ENCODE measurements around the gene ADGRG3. TPM values are rescaled to one million over a fixed set of nuclear protein-coding genes. Genes with fewer than 3 reads are reported as not detected.

Gene ADGRG3
- total RNA-seq, 1 donor from 2014 or later = not detected

- H3K36me3 Mint-ChIP-seq (ENCODE audit: unreplicated experiment) = no peaks in the 10 kb centered on the region
- TF ChIP-seq CTCF (IDR thresholded peaks at IDR 0.05) = no peak
- no peaks in the 10 kb centered on the region for H3K27me3 Mint-ChIP-seq (ENCODE audit: unreplicated experiment)
- peak overlapping the region; percentile 67 for H3K4me3 Mint-ChIP-seq (ENCODE audit: unreplicated experiment)
- H3K9me3 Mint-ChIP-seq (ENCODE audit: unreplicated experiment) = no peaks in the 10 kb centered on the region
- H3K27ac Mint-ChIP-seq (ENCODE audit: unreplicated experiment) = peak overlapping the region; percentile 98
- DNase-seq (ENCODE audit: extremely low spot score, unreplicated experiment) = no peak
- peaks cover 43% of the 10 kb centered on the region for H3K4me1 Mint-ChIP-seq (ENCODE audit: unreplicated experiment)
Observed at GRCh38 chr16:57628783-57629293, 39.3 kb upstream of the ADGRG3 start.

- Mint-ChIP-seq H3K9me3 (ENCODE audit: unreplicated experiment) (no peaks in the 10 kb centered on the region), H3K27ac (ENCODE audit: unreplicated experiment) (peak overlapping the region; percentile 98), H3K36me3 (ENCODE audit: unreplicated experiment) (no peaks in the 10 kb centered on the region), H3K27me3 (ENCODE audit: unreplicated experiment) (no peaks in the 10 kb centered on the region), H3K4me1 (ENCODE audit: unreplicated experiment) (peaks cover 45% of the 10 kb centered on the region), H3K4me3 (ENCODE audit: unreplicated experiment) (no peak overlapping the region)
- no peak for TF ChIP-seq CTCF (IDR thresholded peaks at IDR 0.05)
- no peak for DNase-seq (ENCODE audit: extremely low spot score, unreplicated experiment)
Observed at GRCh38 chr16:57629516-57630406, 38.3 kb upstream of the ADGRG3 start.

- DNase-seq (ENCODE audit: extremely low spot score, unreplicated experiment) = no peak
- no peak overlapping the region for H3K27ac Mint-ChIP-seq (ENCODE audit: unreplicated experiment)
- no peak for TF ChIP-seq CTCF (IDR thresholded peaks at IDR 0.05)
- peaks cover 40% of the 10 kb centered on the region for H3K4me1 Mint-ChIP-seq (ENCODE audit: unreplicated experiment)
- no peaks in the 10 kb centered on the region for H3K9me3 Mint-ChIP-seq (ENCODE audit: unreplicated experiment)
- no peaks in the 10 kb centered on the region for H3K27me3 Mint-ChIP-seq (ENCODE audit: unreplicated experiment)
- no peak overlapping the region for H3K4me3 Mint-ChIP-seq (ENCODE audit: unreplicated experiment)
- H3K36me3 Mint-ChIP-seq (ENCODE audit: unreplicated experiment) = no peaks in the 10 kb centered on the region
Observed at GRCh38 chr16:57630407-57630797, 37.7 kb upstream of the ADGRG3 start.

- H3K9me3 Mint-ChIP-seq (ENCODE audit: unreplicated experiment) = no peaks in the 10 kb centered on the region
- no peaks in the 10 kb centered on the region for H3K36me3 Mint-ChIP-seq (ENCODE audit: unreplicated experiment)
- no peak for DNase-seq (ENCODE audit: extremely low spot score, unreplicated experiment)
- H3K27me3 Mint-ChIP-seq (ENCODE audit: unreplicated experiment) = no peaks in the 10 kb centered on the region
- H3K27ac Mint-ChIP-seq (ENCODE audit: unreplicated experiment) = no peak overlapping the region
- TF ChIP-seq CTCF (IDR thresholded peaks at IDR 0.05) = no peak
- H3K4me3 Mint-ChIP-seq (ENCODE audit: unreplicated experiment) = no peak overlapping the region
- peaks cover 40% of the 10 kb centered on the region for H3K4me1 Mint-ChIP-seq (ENCODE audit: unreplicated experiment)
Observed at GRCh38 chr16:57630931-57631845, 36.9 kb upstream of the ADGRG3 start.

Measured in osteocyte (in vitro differentiated cells).